Measurements from ENCODE around the gene SLA2. TPM values are rescaled to one million over a fixed set of nuclear protein-coding genes. Genes with fewer than 3 reads are reported as not detected.
A peak's percentile ranks its signal among the peaks of the same experiment; 100 is the strongest.
"Not testable (repeated sequence)": the region's sequence is repeated elsewhere in the genome, so short reads cannot be mapped to it uniquely, and the experiment has no call there.

Gene SLA2, protein sequence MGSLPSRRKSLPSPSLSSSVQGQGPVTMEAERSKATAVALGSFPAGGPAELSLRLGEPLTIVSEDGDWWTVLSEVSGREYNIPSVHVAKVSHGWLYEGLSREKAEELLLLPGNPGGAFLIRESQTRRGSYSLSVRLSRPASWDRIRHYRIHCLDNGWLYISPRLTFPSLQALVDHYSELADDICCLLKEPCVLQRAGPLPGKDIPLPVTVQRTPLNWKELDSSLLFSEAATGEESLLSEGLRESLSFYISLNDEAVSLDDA
- total RNA-seq: under 1 TPM in 3 of 4 donors, not detected in 1; 0.23 to 0.52 (median 0.52) TPM

DNA sequence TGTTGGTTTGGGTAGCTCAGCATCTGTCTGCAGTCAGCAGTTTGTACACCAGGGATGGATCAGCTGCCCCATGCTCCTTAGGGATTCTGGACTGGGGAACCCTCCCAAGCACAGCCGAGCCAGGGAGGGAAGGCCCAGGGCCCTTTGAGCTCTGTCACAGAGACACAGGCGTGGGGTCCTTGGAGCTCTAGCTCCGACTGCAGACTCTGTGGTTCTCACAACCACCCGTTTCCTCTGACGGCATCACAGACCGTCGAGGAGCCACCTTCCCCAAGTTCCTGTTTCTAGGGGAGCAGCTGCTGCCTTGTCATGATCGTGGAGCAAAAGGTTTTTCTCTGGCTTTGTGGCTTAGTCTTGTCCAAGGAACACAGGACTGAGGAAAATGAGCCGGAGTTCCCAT lies at the start of gene SLA2:
TSS of gene SLA2 (minus strand) at position 199 of the 400 bp plus-strand sequence. CDS start 4,861 bp downstream, outside the sequence.
- 66 to 69% methylated on average over 8 to 9 of the region's 9 CpGs for WGBS, 2 donors
- no peak within 1 kb of the TSS for H3K4me3 ChIP-seq (ENCODE audit: low read depth, poor library complexity, severe bottlenecking)
- TF ChIP-seq, protein P1, sequence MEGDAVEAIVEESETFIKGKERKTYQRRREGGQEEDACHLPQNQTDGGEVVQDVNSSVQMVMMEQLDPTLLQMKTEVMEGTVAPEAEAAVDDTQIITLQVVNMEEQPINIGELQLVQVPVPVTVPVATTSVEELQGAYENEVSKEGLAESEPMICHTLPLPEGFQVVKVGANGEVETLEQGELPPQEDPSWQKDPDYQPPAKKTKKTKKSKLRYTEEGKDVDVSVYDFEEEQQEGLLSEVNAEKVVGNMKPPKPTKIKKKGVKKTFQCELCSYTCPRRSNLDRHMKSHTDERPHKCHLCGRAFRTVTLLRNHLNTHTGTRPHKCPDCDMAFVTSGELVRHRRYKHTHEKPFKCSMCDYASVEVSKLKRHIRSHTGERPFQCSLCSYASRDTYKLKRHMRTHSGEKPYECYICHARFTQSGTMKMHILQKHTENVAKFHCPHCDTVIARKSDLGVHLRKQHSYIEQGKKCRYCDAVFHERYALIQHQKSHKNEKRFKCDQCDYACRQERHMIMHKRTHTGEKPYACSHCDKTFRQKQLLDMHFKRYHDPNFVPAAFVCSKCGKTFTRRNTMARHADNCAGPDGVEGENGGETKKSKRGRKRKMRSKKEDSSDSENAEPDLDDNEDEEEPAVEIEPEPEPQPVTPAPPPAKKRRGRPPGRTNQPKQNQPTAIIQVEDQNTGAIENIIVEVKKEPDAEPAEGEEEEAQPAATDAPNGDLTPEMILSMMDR (IDR thresholded peaks at IDR 0.05): no peak
- TF ChIP-seq POLR2A (IDR thresholded peaks at IDR 0.05): no peak
- intact Hi-C loops (cut with DNase I; ENCODE audit: low total_unique reads): no loop called here
- peak in 1 of 2 donors; percentile 79 for DNase-seq (ENCODE audit: low spot score in 2 of 2)

DNA sequence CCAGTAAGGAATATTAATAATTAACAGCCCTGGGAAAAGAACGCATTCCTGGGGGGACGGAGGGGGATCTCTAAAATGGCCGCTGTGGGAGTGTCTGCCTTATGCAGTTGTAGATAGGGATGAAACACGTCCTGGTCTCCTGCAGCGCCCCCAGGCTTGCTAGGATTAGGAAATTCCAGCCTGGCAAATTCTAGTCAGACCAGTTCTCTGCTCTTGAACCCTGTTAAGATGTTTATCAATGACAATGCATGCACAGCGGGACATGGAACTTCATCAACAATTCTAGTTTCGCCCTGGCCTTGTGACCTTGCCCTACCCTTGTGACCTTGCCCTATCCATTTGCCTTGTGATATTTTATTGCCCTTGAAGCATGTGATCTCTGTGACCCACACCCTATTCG lies 49.5 kb upstream of the SLA2 start:
- intact Hi-C loops (cut with DNase I; ENCODE audit: low total_unique reads); DNase-seq (ENCODE audit: low spot score in 2 of 2); H3K4me3 ChIP-seq (ENCODE audit: low read depth, poor library complexity, severe bottlenecking): not testable (repeated sequence)
- 80 to 82% methylated on average over 8 of the region's 8 CpGs for WGBS, 2 donors

DNA sequence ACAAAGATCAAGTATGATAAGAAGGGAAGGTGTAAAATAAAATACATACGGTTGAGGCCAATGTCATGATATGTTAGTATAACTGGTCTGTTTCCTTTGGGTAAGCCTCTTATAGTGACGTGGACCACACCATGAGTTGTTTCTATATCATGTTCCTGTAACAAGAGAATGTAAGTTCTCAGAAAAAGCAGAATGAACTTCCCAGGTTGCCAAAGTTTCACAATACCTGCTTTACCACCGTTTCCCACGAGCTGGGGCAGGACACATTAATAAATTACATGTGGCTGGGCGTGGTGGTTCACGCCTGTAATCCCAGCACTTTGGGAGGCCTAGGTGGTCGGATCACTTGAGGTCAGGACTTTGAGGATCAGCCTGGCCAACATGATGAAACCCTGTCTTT lies 42.6 kb upstream of the SLA2 start:
- WGBS, 2 donors: 60 to 69% methylated on average over 7 of the region's 7 CpGs
- intact Hi-C loops (cut with DNase I; ENCODE audit: low total_unique reads): no loop called here
- H3K4me3 ChIP-seq (ENCODE audit: low read depth, poor library complexity, severe bottlenecking): no peak overlapping the region
- no peak for TF ChIP-seq POLR2A (IDR thresholded peaks at IDR 0.05)
- TF ChIP-seq, protein P1 (IDR thresholded peaks at IDR 0.05): no peak
- DNase-seq (ENCODE audit: low spot score in 2 of 2): no peak

DNA sequence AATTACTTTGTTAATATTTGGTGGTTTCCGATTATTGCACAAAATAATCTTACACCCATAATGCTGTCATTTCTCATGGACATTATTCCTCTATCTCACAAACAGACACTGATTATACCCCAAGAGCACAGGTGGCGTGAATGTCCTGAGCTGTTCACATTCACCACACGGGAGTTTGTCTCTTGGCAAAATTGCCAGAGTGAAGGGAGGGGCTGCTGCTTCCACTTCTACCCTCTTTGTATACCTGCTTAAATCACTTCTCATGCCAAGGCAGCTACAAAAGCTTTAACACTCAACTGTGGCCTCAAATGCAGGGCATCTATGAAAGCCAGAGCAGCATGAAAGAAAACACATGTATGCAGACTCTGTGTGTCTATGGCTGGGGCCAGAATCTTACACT lies 41.9 kb upstream of the SLA2 start:
- TF ChIP-seq, protein P1 (IDR thresholded peaks at IDR 0.05): no peak
- no peak for TF ChIP-seq POLR2A (IDR thresholded peaks at IDR 0.05)
- H3K4me3 ChIP-seq (ENCODE audit: low read depth, poor library complexity, severe bottlenecking): no peak overlapping the region
- DNase-seq (ENCODE audit: low spot score in 2 of 2): no peak
- intact Hi-C loops (cut with DNase I; ENCODE audit: low total_unique reads): no loop called here
- 69 to 70% methylated on average over 3 of the region's 3 CpGs for WGBS, 2 donors

DNA sequence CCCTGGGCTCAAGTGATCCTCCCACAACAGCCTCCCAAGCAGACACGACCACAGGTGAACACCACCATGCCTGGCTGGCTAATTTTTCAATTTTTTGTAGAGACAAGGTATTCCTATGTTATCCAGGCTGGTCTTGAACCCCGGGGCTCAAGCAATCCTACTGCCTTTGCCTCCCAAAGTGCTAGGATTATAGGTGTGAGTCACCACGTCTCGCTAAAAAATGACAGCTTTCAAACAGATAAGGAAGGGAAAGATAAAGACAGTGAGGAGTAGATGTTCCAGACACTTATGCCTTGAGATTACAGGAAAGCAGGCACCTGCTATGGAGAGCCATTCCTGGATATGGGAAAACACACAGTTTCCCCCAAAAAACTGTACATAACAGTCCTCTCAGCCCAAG lies 40.9 kb upstream of the SLA2 start:
- no peak for TF ChIP-seq POLR2A (IDR thresholded peaks at IDR 0.05)
- TF ChIP-seq, protein P1 (IDR thresholded peaks at IDR 0.05): no peak
- H3K4me3 ChIP-seq (ENCODE audit: low read depth, poor library complexity, severe bottlenecking): no peak overlapping the region
- no peak for DNase-seq (ENCODE audit: low spot score in 2 of 2)
- intact Hi-C loops (cut with DNase I; ENCODE audit: low total_unique reads): no loop called here
- WGBS, 2 donors: 89 to 90% methylated on average over 4 of the region's 4 CpGs

DNA sequence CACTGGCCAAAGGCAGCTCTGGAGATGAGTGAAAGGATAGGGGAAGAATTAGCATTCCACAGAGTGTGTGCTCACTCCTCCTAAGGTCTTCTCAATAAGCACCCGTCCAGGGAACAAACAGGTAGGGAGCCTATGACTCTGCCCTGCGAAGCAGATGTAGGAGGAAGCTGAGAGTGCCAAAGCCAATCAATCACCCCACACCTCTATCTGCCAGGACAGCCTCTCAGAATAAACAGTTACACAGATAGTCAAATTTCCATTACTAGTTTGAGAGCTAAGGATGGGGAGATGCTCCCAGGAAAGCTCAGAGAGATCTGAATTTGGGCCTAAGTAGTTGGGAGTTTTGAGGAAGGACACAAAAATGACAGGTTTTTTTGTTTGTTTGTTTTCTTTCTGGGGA lies 40.5 kb upstream of the SLA2 start:
- 79 to 87% methylated on average over 2 of the region's 2 CpGs for WGBS, 2 donors
- DNase-seq (ENCODE audit: low spot score in 2 of 2): no peak
- TF ChIP-seq POLR2A (IDR thresholded peaks at IDR 0.05): no peak
- TF ChIP-seq, protein P1 (IDR thresholded peaks at IDR 0.05): no peak
- intact Hi-C loops (cut with DNase I; ENCODE audit: low total_unique reads): no loop called here
- no peak overlapping the region for H3K4me3 ChIP-seq (ENCODE audit: low read depth, poor library complexity, severe bottlenecking)
